ENCODE measurements around the gene C6orf89.
"Not testable (repeated sequence)": the region's sequence is repeated elsewhere in the genome, so short reads cannot be mapped to it uniquely, and the experiment has no call there.

The C6orf89 gene

GRCh38 chr6:36890112-36890663, 4.4 kb downstream of the C6orf89 start:
- no peaks in the 10 kb centered on the region for H3K9me3 ChIP-seq (ENCODE audit: insufficient read depth, low read length)
- TF ChIP-seq ZNF274 (IDR thresholded peaks at IDR 0.05; ENCODE audit: low read depth, low read length) (no peak), SUZ12 (IDR thresholded peaks at IDR 0.05; ENCODE audit: extremely low read depth, insufficient read depth, insufficient read length) (no peak), YY1 (IDR thresholded peaks at IDR 0.05; ENCODE audit: insufficient read depth, insufficient read length) (no peak)
- H3K4me1 ChIP-seq (ENCODE audit: insufficient read depth, insufficient read length): no peaks in the 10 kb centered on the region
- H3K9ac ChIP-seq (ENCODE audit: insufficient read length, low read depth): no peak overlapping the region
- no peak overlapping the region for H3K4me3 ChIP-seq (ENCODE audit: insufficient read length, low read depth)
- H3K27me3 ChIP-seq (ENCODE audit: insufficient read depth, insufficient read length): no peaks in the 10 kb centered on the region
- H3K36me3 ChIP-seq (ENCODE audit: insufficient read depth, insufficient read length, low read length): no peaks in the 10 kb centered on the region
- no peak for DNase-seq (ENCODE audit: low read depth, low spot score)

GRCh38 chr6:36891153-36891552, 5.4 kb downstream of the C6orf89 start:
- H3K9me3 ChIP-seq (ENCODE audit: insufficient read depth, low read length); H3K4me1 ChIP-seq (ENCODE audit: insufficient read depth, insufficient read length); H3K27me3 ChIP-seq (ENCODE audit: insufficient read depth, insufficient read length); H3K36me3 ChIP-seq (ENCODE audit: insufficient read depth, insufficient read length, low read length); H3K4me3 ChIP-seq (ENCODE audit: insufficient read length, low read depth); DNase-seq (ENCODE audit: low read depth, low spot score); H3K9ac ChIP-seq (ENCODE audit: insufficient read length, low read depth): not testable (repeated sequence)

GRCh38 chr6:36893976-36894932, 8.5 kb downstream of the C6orf89 start:
- no peak for TF ChIP-seq ZNF274 (IDR thresholded peaks at IDR 0.05; ENCODE audit: low read depth, low read length)
- TF ChIP-seq SUZ12 (IDR thresholded peaks at IDR 0.05; ENCODE audit: extremely low read depth, insufficient read depth, insufficient read length): no peak
- no peaks in the 10 kb centered on the region for H3K27me3 ChIP-seq (ENCODE audit: insufficient read depth, insufficient read length)
- DNase-seq (ENCODE audit: low read depth, low spot score): no peak
- H3K4me3 ChIP-seq (ENCODE audit: insufficient read length, low read depth): no peak overlapping the region
- H3K9me3 ChIP-seq (ENCODE audit: insufficient read depth, low read length): no peaks in the 10 kb centered on the region
- no peaks in the 10 kb centered on the region for H3K4me1 ChIP-seq (ENCODE audit: insufficient read depth, insufficient read length)
- no peak overlapping the region for H3K9ac ChIP-seq (ENCODE audit: insufficient read length, low read depth)
- H3K36me3 ChIP-seq (ENCODE audit: insufficient read depth, insufficient read length, low read length): no peaks in the 10 kb centered on the region

- Histone ChIP-seq H3K4me1 (ENCODE audit: insufficient read depth, insufficient read length) (no peaks in the 10 kb centered on the region), H3K9ac (ENCODE audit: insufficient read length, low read depth) (no peak overlapping the region), H3K36me3 (ENCODE audit: insufficient read depth, insufficient read length, low read length) (peaks cover 7% of the 10 kb centered on the region), H3K4me3 (ENCODE audit: insufficient read length, low read depth) (no peak overlapping the region), H3K27me3 (ENCODE audit: insufficient read depth, insufficient read length) (no peaks in the 10 kb centered on the region), H3K9me3 (ENCODE audit: insufficient read depth, low read length) (no peaks in the 10 kb centered on the region)
- DNase-seq (ENCODE audit: low read depth, low spot score): no peak
- TF ChIP-seq SUZ12 (IDR thresholded peaks at IDR 0.05; ENCODE audit: extremely low read depth, insufficient read depth, insufficient read length): no peak
- no peak for TF ChIP-seq YY1 (IDR thresholded peaks at IDR 0.05; ENCODE audit: insufficient read depth, insufficient read length)
- TF ChIP-seq ZNF274 (IDR thresholded peaks at IDR 0.05; ENCODE audit: low read depth, low read length): no peak
These were observed 11.9 kb downstream of the C6orf89 start for GRCh38 chr6:36897609-36898008.

GRCh38 chr6:36904114-36904513, 18.4 kb downstream of the C6orf89 start:
- no peak for TF ChIP-seq SUZ12 (IDR thresholded peaks at IDR 0.05; ENCODE audit: extremely low read depth, insufficient read depth, insufficient read length)
- no peak for TF ChIP-seq YY1 (IDR thresholded peaks at IDR 0.05; ENCODE audit: insufficient read depth, insufficient read length)
- TF ChIP-seq ZNF274 (IDR thresholded peaks at IDR 0.05; ENCODE audit: low read depth, low read length): no peak
- no peak overlapping the region for H3K9ac ChIP-seq (ENCODE audit: insufficient read length, low read depth)

GRCh38 chr6:36904851-36905393, 19.2 kb downstream of the C6orf89 start:
- H3K4me1 ChIP-seq (ENCODE audit: insufficient read depth, insufficient read length): no peaks in the 10 kb centered on the region
- no peak for TF ChIP-seq YY1 (IDR thresholded peaks at IDR 0.05; ENCODE audit: insufficient read depth, insufficient read length)
- no peak for TF ChIP-seq SUZ12 (IDR thresholded peaks at IDR 0.05; ENCODE audit: extremely low read depth, insufficient read depth, insufficient read length)
- TF ChIP-seq ZNF274 (IDR thresholded peaks at IDR 0.05; ENCODE audit: low read depth, low read length): no peak
- H3K4me3 ChIP-seq (ENCODE audit: insufficient read length, low read depth): no peak overlapping the region
- no peaks in the 10 kb centered on the region for H3K27me3 ChIP-seq (ENCODE audit: insufficient read depth, insufficient read length)
- DNase-seq (ENCODE audit: low read depth, low spot score): no peak
- H3K36me3 ChIP-seq (ENCODE audit: insufficient read depth, insufficient read length, low read length): peaks cover 12% of the 10 kb centered on the region
- H3K9me3 ChIP-seq (ENCODE audit: insufficient read depth, low read length): no peaks in the 10 kb centered on the region
- no peak overlapping the region for H3K9ac ChIP-seq (ENCODE audit: insufficient read length, low read depth)

More at GRCh38 chr6:36904114-36904513, 18.4 kb downstream of the C6orf89 start:
- Histone ChIP-seq H3K4me3 (ENCODE audit: insufficient read length, low read depth) (no peak overlapping the region), H3K36me3 (ENCODE audit: insufficient read depth, insufficient read length, low read length) (peaks cover 12% of the 10 kb centered on the region), H3K4me1 (ENCODE audit: insufficient read depth, insufficient read length) (no peaks in the 10 kb centered on the region), H3K9me3 (ENCODE audit: insufficient read depth, low read length) (no peaks in the 10 kb centered on the region), H3K27me3 (ENCODE audit: insufficient read depth, insufficient read length) (no peaks in the 10 kb centered on the region)
- DNase-seq (ENCODE audit: low read depth, low spot score): no peak

GRCh38 chr6:36906539-36907325, 21.0 kb downstream of the C6orf89 start:
- H3K36me3 ChIP-seq (ENCODE audit: insufficient read depth, insufficient read length, low read length): peaks cover 12% of the 10 kb centered on the region
- no peaks in the 10 kb centered on the region for H3K4me1 ChIP-seq (ENCODE audit: insufficient read depth, insufficient read length)
- H3K9me3 ChIP-seq (ENCODE audit: insufficient read depth, low read length): no peaks in the 10 kb centered on the region
- H3K4me3 ChIP-seq (ENCODE audit: insufficient read length, low read depth): no peak overlapping the region
- DNase-seq (ENCODE audit: low read depth, low spot score): no peak
- H3K27me3 ChIP-seq (ENCODE audit: insufficient read depth, insufficient read length): no peaks in the 10 kb centered on the region
- TF ChIP-seq SUZ12 (IDR thresholded peaks at IDR 0.05; ENCODE audit: extremely low read depth, insufficient read depth, insufficient read length) (no peak), YY1 (IDR thresholded peaks at IDR 0.05; ENCODE audit: insufficient read depth, insufficient read length) (no peak), ZNF274 (IDR thresholded peaks at IDR 0.05; ENCODE audit: low read depth, low read length) (no peak)
- H3K9ac ChIP-seq (ENCODE audit: insufficient read length, low read depth): no peak overlapping the region
